ENCODE data around the gene NTRK3.

Gene NTRK3

DNA sequence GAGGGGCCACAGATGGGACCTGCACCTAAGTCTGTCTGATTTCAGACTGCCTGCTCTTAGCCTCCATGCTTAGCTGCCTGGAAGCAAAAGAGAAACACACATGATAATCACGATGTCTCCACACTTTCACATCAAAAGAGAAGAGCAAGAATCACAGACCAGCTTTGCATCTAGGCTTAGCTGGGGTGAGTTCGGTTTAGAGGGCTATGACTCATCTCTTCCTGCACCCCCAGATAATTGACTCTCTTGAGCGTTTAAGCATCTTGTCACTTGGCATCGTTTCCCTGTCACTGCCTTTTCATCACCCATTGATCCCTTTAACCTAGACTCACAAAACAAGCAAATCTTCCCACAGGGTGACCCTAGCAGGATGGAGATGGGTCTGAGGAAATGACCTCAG lies 124.0 kb downstream of the NTRK3 start:
- Histone ChIP-seq H3K36me3 (ENCODE audit: control insufficient read depth, insufficient read depth, low read length) (no peaks in the 10 kb centered on the region), H3K9me3 (ENCODE audit: control insufficient read depth, low read length) (no peaks in the 10 kb centered on the region), H3K4me1 (ENCODE audit: control insufficient read depth, insufficient read depth, low read length) (no peaks in the 10 kb centered on the region), H3K27me3 (ENCODE audit: control insufficient read depth, insufficient read depth, low read length, poor library complexity, severe bottlenecking) (no peaks in the 10 kb centered on the region), H3K27ac (ENCODE audit: insufficient read depth, low read depth, low read length, poor library complexity, severe bottlenecking) (no peak overlapping the region), H3K4me3 (ENCODE audit: insufficient read depth, low read depth, low read length) (no peak overlapping the region)
- WGBS, 2 experiments, result 95% methylated on average over 4 of the region's 4 CpGs

DNA sequence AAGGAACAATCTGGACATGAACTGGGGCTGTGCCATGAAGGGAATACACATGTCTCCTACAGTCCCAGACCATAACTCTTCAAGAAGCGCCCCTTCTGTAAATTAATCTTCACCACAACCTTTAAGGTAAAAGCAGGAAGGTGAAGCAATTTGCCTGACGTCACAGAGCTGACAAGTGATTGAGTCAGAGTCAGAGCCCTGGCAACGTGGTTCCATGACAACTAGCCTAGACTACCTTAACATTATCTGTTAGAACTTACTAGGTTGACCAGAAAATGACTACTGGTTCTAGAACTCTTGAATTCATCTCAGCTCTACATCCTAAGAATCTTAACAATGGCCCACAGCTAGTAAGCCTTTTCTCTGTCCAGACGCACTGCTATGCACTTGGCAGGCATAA lies 124.6 kb downstream of the NTRK3 start:
- WGBS, 2 experiments, result 89 to 95% methylated on average over 4 of the region's 4 CpGs
- Histone ChIP-seq H3K36me3 (ENCODE audit: control insufficient read depth, insufficient read depth, low read length) (no peaks in the 10 kb centered on the region), H3K4me1 (ENCODE audit: control insufficient read depth, insufficient read depth, low read length) (no peaks in the 10 kb centered on the region), H3K27me3 (ENCODE audit: control insufficient read depth, insufficient read depth, low read length, poor library complexity, severe bottlenecking) (no peaks in the 10 kb centered on the region), H3K4me3 (ENCODE audit: insufficient read depth, low read depth, low read length) (no peak overlapping the region), H3K27ac (ENCODE audit: insufficient read depth, low read depth, low read length, poor library complexity, severe bottlenecking) (no peak overlapping the region), H3K9me3 (ENCODE audit: control insufficient read depth, low read length) (no peaks in the 10 kb centered on the region)

DNA sequence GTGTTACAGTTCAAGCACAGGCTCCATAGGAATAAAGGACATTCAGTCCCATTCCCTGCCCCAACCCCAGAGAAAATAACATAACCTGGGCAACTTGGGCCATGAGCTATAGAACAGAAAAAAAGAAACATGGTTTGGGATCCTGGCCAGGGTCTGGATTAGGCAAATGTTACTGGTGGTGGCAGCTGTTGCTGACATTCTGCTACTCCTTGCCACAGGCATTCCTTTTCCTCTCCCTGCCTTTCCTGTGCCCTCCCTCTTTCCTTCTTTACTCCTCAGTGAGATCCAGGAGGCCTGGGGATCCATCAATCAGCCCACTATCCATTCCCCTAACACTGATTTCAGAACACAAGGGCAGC lies 129.1 kb downstream of the NTRK3 start:
- H3K4me3 ChIP-seq (ENCODE audit: insufficient read depth, low read depth, low read length), result no peak overlapping the region
- H3K9me3 ChIP-seq (ENCODE audit: control insufficient read depth, low read length), result no peaks in the 10 kb centered on the region
- peaks cover 6% of the 10 kb centered on the region for H3K4me1 ChIP-seq (ENCODE audit: control insufficient read depth, insufficient read depth, low read length)
- H3K27me3 ChIP-seq (ENCODE audit: control insufficient read depth, insufficient read depth, low read length, poor library complexity, severe bottlenecking), result no peaks in the 10 kb centered on the region
- no peak overlapping the region for H3K27ac ChIP-seq (ENCODE audit: insufficient read depth, low read depth, low read length, poor library complexity, severe bottlenecking)
- no peaks in the 10 kb centered on the region for H3K36me3 ChIP-seq (ENCODE audit: control insufficient read depth, insufficient read depth, low read length)

DNA sequence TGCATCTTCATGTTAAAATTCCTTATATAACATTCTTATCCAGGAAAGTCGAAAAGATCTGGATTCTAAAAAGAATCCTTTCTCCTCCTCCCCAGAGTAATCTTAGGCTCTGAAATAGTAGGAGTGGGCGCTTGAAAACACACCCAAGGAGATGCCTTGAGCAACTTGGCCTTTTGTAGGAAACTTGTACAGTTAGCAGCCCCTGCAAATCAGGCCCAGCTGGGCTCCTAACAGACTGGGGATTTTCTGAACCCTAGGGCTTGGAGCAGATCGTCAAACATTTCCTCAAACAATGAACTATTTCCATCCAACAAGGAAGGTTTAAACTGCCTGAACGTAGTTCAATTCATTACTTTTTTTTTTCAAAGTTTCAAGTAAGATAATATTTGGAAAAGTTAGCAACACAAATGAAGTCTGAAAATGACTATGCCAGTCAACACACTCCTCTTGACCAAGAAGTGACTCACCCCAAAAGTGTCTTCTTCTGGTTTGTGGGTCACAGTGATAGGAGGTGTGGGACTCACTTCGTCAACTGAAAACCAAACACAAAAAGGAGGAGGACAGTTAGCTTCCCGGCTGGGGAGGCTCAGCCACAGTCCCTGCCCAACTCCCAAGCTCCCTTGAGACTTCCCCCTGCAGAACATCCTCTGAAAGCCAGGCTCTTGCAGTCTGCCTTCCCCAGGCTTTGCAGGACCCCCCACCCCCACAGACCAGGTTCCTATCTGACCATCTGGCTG lies 129.7 kb downstream of the NTRK3 start:
- peaks cover 6% of the 10 kb centered on the region for H3K4me1 ChIP-seq (ENCODE audit: control insufficient read depth, insufficient read depth, low read length)
- H3K4me3 ChIP-seq (ENCODE audit: insufficient read depth, low read depth, low read length), result no peak overlapping the region
- H3K27ac ChIP-seq (ENCODE audit: insufficient read depth, low read depth, low read length, poor library complexity, severe bottlenecking), result no peak overlapping the region
- no peaks in the 10 kb centered on the region for H3K9me3 ChIP-seq (ENCODE audit: control insufficient read depth, low read length)
- no peaks in the 10 kb centered on the region for H3K27me3 ChIP-seq (ENCODE audit: control insufficient read depth, insufficient read depth, low read length, poor library complexity, severe bottlenecking)
- no peaks in the 10 kb centered on the region for H3K36me3 ChIP-seq (ENCODE audit: control insufficient read depth, insufficient read depth, low read length)
- WGBS, 2 experiments, result 81 to 84% methylated on average over 5 to 6 of the region's 6 CpGs

DNA sequence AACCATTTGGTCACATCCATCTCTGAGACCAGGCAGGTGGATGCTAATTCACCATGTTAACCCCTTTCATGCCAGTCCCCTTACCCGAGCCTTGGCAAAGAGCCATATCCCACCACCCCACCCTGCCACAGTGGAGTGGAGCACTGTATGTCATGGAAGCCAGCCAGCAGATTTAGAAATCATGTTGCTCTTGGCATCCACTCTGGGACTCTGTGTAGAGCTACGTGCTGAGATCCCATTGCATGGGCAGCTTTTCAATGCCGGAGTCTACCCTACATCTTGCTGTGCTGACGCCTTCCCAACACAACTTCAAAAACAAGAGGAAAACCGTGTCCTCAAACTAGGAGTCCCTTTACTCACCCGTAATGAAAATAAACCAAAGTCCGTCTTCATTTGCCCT lies 131.0 kb downstream of the NTRK3 start:
- peaks cover 6% of the 10 kb centered on the region for H3K4me1 ChIP-seq (ENCODE audit: control insufficient read depth, insufficient read depth, low read length)
- no peak overlapping the region for H3K27ac ChIP-seq (ENCODE audit: insufficient read depth, low read depth, low read length, poor library complexity, severe bottlenecking)
- no peaks in the 10 kb centered on the region for H3K27me3 ChIP-seq (ENCODE audit: control insufficient read depth, insufficient read depth, low read length, poor library complexity, severe bottlenecking)
- 93% methylated on average over 7 of the region's 7 CpGs for WGBS, 2 experiments
- H3K4me3 ChIP-seq (ENCODE audit: insufficient read depth, low read depth, low read length), result no peak overlapping the region
- H3K36me3 ChIP-seq (ENCODE audit: control insufficient read depth, insufficient read depth, low read length), result no peaks in the 10 kb centered on the region
- no peaks in the 10 kb centered on the region for H3K9me3 ChIP-seq (ENCODE audit: control insufficient read depth, low read length)

DNA sequence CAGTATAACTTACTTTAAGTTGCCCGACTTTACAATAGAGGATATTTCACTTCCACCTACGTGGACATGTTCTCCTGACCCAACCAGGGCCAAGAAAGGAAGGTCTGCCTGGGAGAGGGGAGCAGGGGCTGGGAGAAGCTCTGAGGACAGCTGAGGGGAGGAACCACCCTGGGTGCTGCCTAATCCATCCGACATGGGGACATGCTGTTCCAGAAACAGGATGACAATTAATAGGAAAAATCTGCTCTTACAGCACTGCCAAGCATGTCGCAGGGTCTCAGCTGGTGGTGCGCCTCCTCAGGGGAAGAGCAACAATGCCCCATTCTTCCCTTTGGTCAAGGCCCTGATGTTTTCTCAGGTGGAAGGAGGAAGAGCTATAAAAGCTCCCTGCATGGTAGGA lies 132.3 kb downstream of the NTRK3 start:
- H3K9me3 ChIP-seq (ENCODE audit: control insufficient read depth, low read length), result no peaks in the 10 kb centered on the region
- 67 to 70% methylated on average over 5 of the region's 5 CpGs for WGBS, 2 experiments
- peaks cover 6% of the 10 kb centered on the region for H3K4me1 ChIP-seq (ENCODE audit: control insufficient read depth, insufficient read depth, low read length)
- H3K4me3 ChIP-seq (ENCODE audit: insufficient read depth, low read depth, low read length), result no peak overlapping the region
- no peaks in the 10 kb centered on the region for H3K36me3 ChIP-seq (ENCODE audit: control insufficient read depth, insufficient read depth, low read length)
- H3K27me3 ChIP-seq (ENCODE audit: control insufficient read depth, insufficient read depth, low read length, poor library complexity, severe bottlenecking), result no peaks in the 10 kb centered on the region
- H3K27ac ChIP-seq (ENCODE audit: insufficient read depth, low read depth, low read length, poor library complexity, severe bottlenecking), result no peak overlapping the region

DNA sequence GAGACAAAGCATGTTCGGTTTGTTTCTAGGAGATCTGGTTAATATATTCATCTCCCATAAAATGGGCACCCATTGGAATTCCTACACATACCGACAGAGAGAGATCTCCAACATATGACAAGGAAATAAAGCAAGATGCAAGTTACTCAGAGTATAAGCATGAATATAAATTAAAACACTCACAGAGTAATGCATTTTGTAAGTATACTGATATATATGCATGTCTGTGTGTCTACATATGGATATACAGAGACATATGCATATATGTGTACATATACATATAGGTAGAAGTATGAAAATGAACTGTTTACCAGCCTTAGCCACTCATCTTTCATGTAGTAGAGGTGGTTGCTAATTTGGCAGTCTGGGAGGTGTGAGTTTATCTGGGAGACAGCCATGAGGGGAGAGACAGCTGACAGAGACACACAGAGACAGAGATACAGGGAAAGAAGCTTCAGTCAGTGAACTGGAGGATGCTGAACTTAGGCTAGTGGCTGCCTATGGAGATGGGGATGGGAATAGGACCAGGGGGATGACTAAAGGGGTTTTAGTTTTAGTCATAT lies 134.5 kb downstream of the NTRK3 start:
- Histone ChIP-seq H3K27ac (ENCODE audit: insufficient read depth, low read depth, low read length, poor library complexity, severe bottlenecking) (no peak overlapping the region), H3K4me3 (ENCODE audit: insufficient read depth, low read depth, low read length) (no peak overlapping the region), H3K9me3 (ENCODE audit: control insufficient read depth, low read length) (no peaks in the 10 kb centered on the region), H3K27me3 (ENCODE audit: control insufficient read depth, insufficient read depth, low read length, poor library complexity, severe bottlenecking) (no peaks in the 10 kb centered on the region), H3K4me1 (ENCODE audit: control insufficient read depth, insufficient read depth, low read length) (peaks cover 6% of the 10 kb centered on the region), H3K36me3 (ENCODE audit: control insufficient read depth, insufficient read depth, low read length) (no peaks in the 10 kb centered on the region)
- 95% methylated on average over 2 of the region's 2 CpGs; no CpG with 5 or more reads in 1 of the 2 experiments for WGBS, 2 experiments

DNA sequence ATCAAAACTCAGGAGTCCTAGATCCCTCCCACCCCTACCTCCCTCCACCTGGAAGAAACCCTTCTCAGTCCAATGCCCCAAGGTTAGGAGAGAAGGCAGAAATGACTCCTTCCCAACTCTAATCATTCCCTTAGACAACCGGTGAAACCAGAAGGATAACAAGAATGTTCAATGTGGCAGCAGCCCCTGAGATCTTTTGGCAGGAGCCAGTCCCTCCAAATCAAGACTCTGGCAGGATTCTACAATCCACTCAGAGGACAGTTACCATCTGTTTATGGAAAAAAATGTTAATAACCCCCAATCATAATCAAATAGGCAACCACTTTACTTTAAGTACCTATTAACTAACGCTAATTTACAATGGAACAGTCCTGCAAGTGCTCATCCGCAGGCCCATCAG lies 136.5 kb downstream of the NTRK3 start:
- H3K4me1 ChIP-seq (ENCODE audit: control insufficient read depth, insufficient read depth, low read length), result peaks cover 6% of the 10 kb centered on the region
- H3K27me3 ChIP-seq (ENCODE audit: control insufficient read depth, insufficient read depth, low read length, poor library complexity, severe bottlenecking), result no peaks in the 10 kb centered on the region
- no peak overlapping the region for H3K27ac ChIP-seq (ENCODE audit: insufficient read depth, low read depth, low read length, poor library complexity, severe bottlenecking)
- H3K9me3 ChIP-seq (ENCODE audit: control insufficient read depth, low read length), result no peaks in the 10 kb centered on the region
- H3K4me3 ChIP-seq (ENCODE audit: insufficient read depth, low read depth, low read length), result no peak overlapping the region
- no peaks in the 10 kb centered on the region for H3K36me3 ChIP-seq (ENCODE audit: control insufficient read depth, insufficient read depth, low read length)
- 95 to 99% methylated on average over 3 of the region's 3 CpGs for WGBS, 2 experiments

DNA sequence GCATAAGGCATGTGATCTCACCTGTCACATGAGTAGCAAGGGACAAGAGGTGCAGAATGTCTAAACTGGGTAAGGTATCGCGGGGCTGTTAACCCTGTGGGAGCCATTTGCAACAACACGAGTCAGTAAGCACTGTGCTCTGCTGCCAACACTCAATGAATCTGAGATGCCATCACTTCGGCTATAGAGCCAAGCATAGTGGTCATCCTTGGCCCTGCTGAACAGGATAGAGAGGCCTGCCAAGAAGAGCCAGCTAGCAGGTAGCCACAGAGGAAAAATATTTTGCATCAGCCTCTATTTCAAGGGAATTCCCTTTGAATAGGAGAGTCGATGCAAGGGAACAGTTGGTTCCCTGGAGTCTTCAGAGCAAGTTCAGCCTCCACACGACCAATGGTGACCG lies 137.8 kb downstream of the NTRK3 start:
- H3K36me3 ChIP-seq (ENCODE audit: control insufficient read depth, insufficient read depth, low read length), result no peaks in the 10 kb centered on the region
- H3K4me1 ChIP-seq (ENCODE audit: control insufficient read depth, insufficient read depth, low read length), result no peaks in the 10 kb centered on the region
- no peaks in the 10 kb centered on the region for H3K27me3 ChIP-seq (ENCODE audit: control insufficient read depth, insufficient read depth, low read length, poor library complexity, severe bottlenecking)
- no peaks in the 10 kb centered on the region for H3K9me3 ChIP-seq (ENCODE audit: control insufficient read depth, low read length)
- H3K4me3 ChIP-seq (ENCODE audit: insufficient read depth, low read depth, low read length), result no peak overlapping the region
- WGBS, 2 experiments, result 90 to 92% methylated on average over 7 of the region's 7 CpGs
- H3K27ac ChIP-seq (ENCODE audit: insufficient read depth, low read depth, low read length, poor library complexity, severe bottlenecking), result no peak overlapping the region

DNA sequence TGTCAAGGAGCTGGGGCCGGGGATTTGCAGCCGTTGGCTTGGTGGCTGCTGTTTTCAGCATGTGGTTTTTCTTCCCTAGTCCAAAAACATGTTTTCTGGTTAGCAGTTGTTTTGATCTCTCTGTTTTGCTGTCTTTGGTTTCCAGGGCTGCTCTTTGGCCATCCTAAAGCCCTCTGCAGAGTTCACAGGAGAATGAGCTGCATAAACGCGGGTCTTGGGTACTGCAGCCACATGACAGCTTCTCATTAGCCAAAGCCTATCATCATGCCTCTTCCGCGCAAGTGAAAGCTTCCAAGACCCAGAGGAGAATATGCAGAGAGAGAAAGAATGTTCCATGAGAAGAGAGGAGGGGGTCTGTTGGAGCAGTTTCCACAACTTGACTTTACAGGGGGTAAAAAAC lies 138.5 kb downstream of the NTRK3 start:
- no peaks in the 10 kb centered on the region for H3K27me3 ChIP-seq (ENCODE audit: control insufficient read depth, insufficient read depth, low read length, poor library complexity, severe bottlenecking)
- no peaks in the 10 kb centered on the region for H3K9me3 ChIP-seq (ENCODE audit: control insufficient read depth, low read length)
- no peak overlapping the region for H3K4me3 ChIP-seq (ENCODE audit: insufficient read depth, low read depth, low read length)
- no peak overlapping the region for H3K27ac ChIP-seq (ENCODE audit: insufficient read depth, low read depth, low read length, poor library complexity, severe bottlenecking)
- H3K36me3 ChIP-seq (ENCODE audit: control insufficient read depth, insufficient read depth, low read length), result no peaks in the 10 kb centered on the region
- WGBS, 2 experiments, result 90 to 92% methylated on average over 6 of the region's 6 CpGs
- no peaks in the 10 kb centered on the region for H3K4me1 ChIP-seq (ENCODE audit: control insufficient read depth, insufficient read depth, low read length)
